K562 (cell line): ENCODE results near the gene RGL2. TPM values are rescaled to one million over a fixed set of nuclear protein-coding genes. Genes with fewer than 3 reads are reported as not detected.

ENCODE experiments used
- ATAC-seq: fragments of 200-7000 bp; cut with Tn5 transposase; 3 replicates; pipeline ENCODE4 v1.9.1; 2020; ENCODE audit warnings: moderate library complexity
- BruUV-seq: library from RNA; stranded (reverse); fragments of 400-500 nt; replicated peaks from 2 replicates; lab custom pipeline; 2021; lab: Mats Ljungman, UMichigan
- CTCF ChIA-PET: fragments of 300-600 bp; formaldehyde crosslinking; extraction: SDS; loops from one replicate; lab custom pipeline; 2021; ENCODE audit warnings: low intra/inter-chr PET ratio; lab: Yijun Ruan, JAX
- POLR2A ChIA-PET: fragments of 300-600, 350-650 bp; sonication (Branson Sonifier 250); formaldehyde crosslinking; extraction: SDS; loops from one replicate; lab custom pipeline; 2021; ENCODE audit warnings: antibody characterized with exemption, inconsistent platforms; lab: Yijun Ruan, JAX
- DNase-seq, 4 experiments: peaks; one replicate each; pipeline versions ENCODE4 v3.0.0 to v3.0.0-alpha.2; 2011 to 2018; ENCODE audit warnings: low spot score in 3 of 4, mixed read lengths in 3 of 4; ENCODE audit errors: extremely low read depth in 1 of 4
- FAIRE-seq: peaks from 2 replicates; lab custom pipeline; 2011; peaks lifted over from hg19 to GRCh38; lab: Jason Lieb, UNC
- H2AFZ ChIP-seq: 2 replicates; pipeline ENCODE4 v1.6.0; 2011; ENCODE audit warnings: low read depth, low read length, control low read depth, inconsistent platforms
- H3K27ac ChIP-seq: fragments of 200-600 bp; 3 replicates; pipeline ENCODE4 v1.8.0; 2011; ENCODE audit warnings: low read depth, mild to moderate bottlenecking, control low read depth, inconsistent platforms, low read length, moderate library complexity, mixed read lengths; ENCODE audit errors: extremely low read depth
- H3K27me3 ChIP-seq, 2 experiments: fragments of 300-600 bp in 1 of 2; 2 replicates in 1 of 2; 3 replicates in 1 of 2; pipeline versions ENCODE4 v1.6.0 to v1.8.0; 2011; ENCODE audit warnings: inconsistent platforms in 2 of 2, low read length in 2 of 2, mild to moderate bottlenecking in 1 of 2, mixed read lengths in 1 of 2, moderate library complexity in 1 of 2; ENCODE audit not compliant: control insufficient read depth in 2 of 2, insufficient read depth in 2 of 2
- H3K36me3 ChIP-seq: fragments of 300-600 bp; 3 replicates; pipeline ENCODE4 v1.8.0; 2011; ENCODE audit warnings: mild to moderate bottlenecking, low read length, inconsistent platforms; ENCODE audit not compliant: control insufficient read depth, insufficient read depth
- H3K4me1 ChIP-seq, 2 experiments: fragments of 200-600 bp in 1 of 2; replicated peaks in 1 of 2; 2 replicates in 1 of 2; 3 replicates in 1 of 2; pipeline versions ENCODE4 v1.5.1 to v1.8.0; 2011; ENCODE audit warnings: inconsistent platforms in 2 of 2, low read length in 2 of 2, mild to moderate bottlenecking in 1 of 2, mixed read lengths in 1 of 2, moderate library complexity in 1 of 2; ENCODE audit not compliant: control insufficient read depth in 2 of 2, insufficient read depth in 2 of 2
- H3K4me2 ChIP-seq: 2 replicates; pipeline ENCODE4 v1.6.1; 2011; ENCODE audit warnings: low read length, control low read depth, inconsistent platforms, mixed read lengths; ENCODE audit not compliant: insufficient read depth
- H3K4me3 ChIP-seq: fragments of 200-600 bp; sonication (generic), shearing (Covaris generic); 2 replicates; pipeline ENCODE4 v1.5.1; 2016; ENCODE audit warnings: control low read depth, inconsistent platforms
- H3K79me2 ChIP-seq: fragments of 200-600 bp; 3 replicates; pipeline ENCODE4 v1.8.0; 2011; ENCODE audit warnings: low read length, inconsistent platforms; ENCODE audit not compliant: control insufficient read depth, insufficient read depth
- H3K9ac ChIP-seq, 2 experiments: 2 replicates each; pipeline versions ENCODE4 v1.6.0 to v1.6.1; 2011; ENCODE audit warnings: low read depth in 2 of 2, low read length in 2 of 2, control low read depth in 1 of 2, inconsistent platforms in 1 of 2, mild to moderate bottlenecking in 1 of 2, mixed read lengths in 1 of 2; ENCODE audit not compliant: insufficient read depth in 1 of 2
- H3K9me1 ChIP-seq: one replicate; pipeline ENCODE4 v1.6.0; 2011; ENCODE audit warnings: inconsistent platforms, mild to moderate bottlenecking, low read length, moderate library complexity; ENCODE audit not compliant: control insufficient read depth, insufficient read depth
- H3K9me3 ChIP-seq: replicated peaks from 2 replicates; pipeline ENCODE4 v1.5.1; 2011; ENCODE audit warnings: low read depth, low read length, inconsistent platforms; ENCODE audit not compliant: control insufficient read depth, insufficient read depth
- H4K20me1 ChIP-seq: replicated peaks from 2 replicates; pipeline ENCODE4 v1.6.1; 2011; ENCODE audit warnings: low read length, inconsistent platforms, mixed read lengths; ENCODE audit not compliant: control insufficient read depth, insufficient read depth
- HMGN3 ChIP-seq: IDR thresholded peaks from 2 replicates; pipeline ENCODE4 v1.6.1; 2011; ENCODE audit warnings: borderline replicate concordance, low read depth, mild to moderate bottlenecking, mixed read lengths, low read length; ENCODE audit not compliant: insufficient read length; ENCODE audit errors: extremely low read depth
- KDM5B ChIP-seq: fragments of 200-600 bp; sonication (generic); IDR thresholded peaks from 2 replicates; pipeline ENCODE4 v1.6.1; 2012; ENCODE audit warnings: low read depth, mild to moderate bottlenecking, moderate library complexity, low read length, control low read depth, inconsistent platforms; ENCODE audit not compliant: insufficient replicate concordance
- NR2C2 ChIP-seq, 2 experiments: fragments of 200-800 bp in 1 of 2; sonication (Bioruptor generic) in 1 of 2; sonication (generic) in 1 of 2; formaldehyde crosslinking in 1 of 2; IDR thresholded peaks; 2 replicates each; pipeline versions ENCODE4 v1.6.1 to v1.8.0; 2016 to 2022; ENCODE audit warnings: mild to moderate bottlenecking in 1 of 2, missing compliant biosample characterization in 1 of 2, missing genetic modification characterization in 1 of 2, missing genetic modification reagents in 1 of 2
- POLR2G ChIP-seq: fragments of 200-400 bp; formaldehyde crosslinking; IDR thresholded peaks from 2 replicates; pipeline ENCODE4 v1.6.1; 2017; ENCODE audit warnings: low read depth, mild to moderate bottlenecking, antibody characterized with exemption, low read length, moderate library complexity
- RBFOX2 ChIP-seq: fragments of 200-400 bp; formaldehyde crosslinking; IDR thresholded peaks from 2 replicates; pipeline ENCODE4 v1.6.1; 2017; ENCODE audit warnings: low read depth, mild to moderate bottlenecking, low read length, moderate library complexity
- SMARCA4 ChIP-seq: fragments of 450-650 bp; IDR thresholded peaks from 2 replicates; pipeline ENCODE4 v1.6.1; 2016
- WGBS: fragments of 100-300 bp; shearing (Covaris generic); methylation state at CpG from one replicate; pipeline ENCODE4 v1.1.6; 2016; ENCODE audit warnings: low coverage, mixed read lengths; ENCODE audit not compliant: insufficient coverage; ENCODE audit errors: missing lambda C conversion rate; 5-methylcytosine and 5-hydroxymethylcytosine counted together
- in situ Hi-C: fragments of 300-500 bp; cut with MboI; formaldehyde crosslinking; loops from 4 replicates; pipeline ENCODE4 v1.15.0; 2018; ENCODE audit warnings: inconsistent platforms, mixed read lengths
- intact Hi-C: fragments of 100-400 bp; cut with micrococcal nuclease; formaldehyde crosslinking; loops from 2 replicates; pipeline ENCODE4 v1.14.2; 2022
- polyA plus RNA-seq, 8 experiments: library from polyadenylated mRNA; depleted of rRNA in 4 of 8; stranded (reverse) in 5 of 8; unstranded in 3 of 8; fragments of >200 nt; fragmentation: Nextera tagmentation in 2 of 8; fragmentation: Illumina TruSeq in 1 of 8; extraction: Ambion mirVana in 2 of 8; extraction: Trizol in 1 of 8; gene quantifications; 2 replicates each; pipeline versions ENCODE4 v1.2.1 to v1.2.3, GENCODE V29; 2011 to 2014; ENCODE audit warnings: inconsistent platforms in 1 of 8, missing spikeins in 1 of 8
- total RNA-seq, 7 experiments: library from RNA; depleted of rRNA in 6 of 7; stranded (reverse); fragments of >200 nt in 6 of 7; fragmentation: Illumina TruSeq in 2 of 7; extraction: Trizol in 2 of 7; gene quantifications; 2 replicates each; pipeline versions ENCODE4 v1.2.1 to v1.2.3, GENCODE V29; 2011 to 2021; ENCODE audit warnings: low replicate concordance in 1 of 7
- TF ChIP-seq, protein P1 (sequence below): fragments of 450-650 bp; IDR thresholded peaks from 2 replicates; pipeline ENCODE4 v1.6.1; 2017; ENCODE audit warnings: antibody characterized with exemption, mild to moderate bottlenecking
- TF ChIP-seq, protein P2 (sequence below), 3 experiments: IDR thresholded peaks in 2 of 3; conservative IDR thresholded peaks in 1 of 3; 2 replicates each; pipeline ENCODE4 v1.5.1; 2011 to 2012; ENCODE audit warnings: low read length in 3 of 3, mild to moderate bottlenecking in 3 of 3, control low read depth in 2 of 3, improper control_type of control experiment in 1 of 3, inconsistent platforms in 1 of 3, low read depth in 1 of 3, mixed read lengths in 1 of 3, moderate library complexity in 1 of 3; ENCODE audit not compliant: insufficient read depth in 2 of 3

RGL2 gene
- total and polyA plus RNA-seq, 9 of the 15 experiments (the other 6 are each of a cell fraction or from before 2014, with no cell fraction given), result 1.8 to 57.1 (median 19.5) TPM

DNA sequence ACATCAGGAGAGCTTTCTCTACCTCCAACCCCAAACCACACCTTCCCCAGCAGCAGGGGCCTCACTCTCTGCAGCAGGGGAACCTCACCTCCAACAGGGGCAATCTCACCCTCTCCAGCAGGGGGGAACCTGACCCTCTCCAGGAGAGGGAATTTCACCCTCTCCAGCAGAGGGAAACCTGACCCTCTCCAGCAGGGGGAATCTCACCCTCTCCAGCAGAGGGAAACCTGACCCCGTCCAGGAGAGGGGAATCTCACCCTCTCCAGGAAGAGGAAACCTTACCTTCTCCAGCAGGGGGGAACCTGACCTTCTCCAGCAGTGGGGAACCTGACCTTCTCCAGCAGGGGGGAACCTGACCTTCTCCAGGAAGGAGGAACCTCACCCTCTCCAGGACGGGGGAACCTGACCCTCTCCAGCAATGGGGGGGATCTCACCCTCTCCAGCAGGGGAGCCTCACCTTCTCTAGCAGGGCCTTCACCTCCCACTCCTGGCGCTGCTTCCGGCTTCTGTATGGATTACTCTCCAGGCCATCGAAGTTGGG, 18.7 kb downstream of the RGL2 start (continued):
- TF ChIP-seq, protein P1, sequence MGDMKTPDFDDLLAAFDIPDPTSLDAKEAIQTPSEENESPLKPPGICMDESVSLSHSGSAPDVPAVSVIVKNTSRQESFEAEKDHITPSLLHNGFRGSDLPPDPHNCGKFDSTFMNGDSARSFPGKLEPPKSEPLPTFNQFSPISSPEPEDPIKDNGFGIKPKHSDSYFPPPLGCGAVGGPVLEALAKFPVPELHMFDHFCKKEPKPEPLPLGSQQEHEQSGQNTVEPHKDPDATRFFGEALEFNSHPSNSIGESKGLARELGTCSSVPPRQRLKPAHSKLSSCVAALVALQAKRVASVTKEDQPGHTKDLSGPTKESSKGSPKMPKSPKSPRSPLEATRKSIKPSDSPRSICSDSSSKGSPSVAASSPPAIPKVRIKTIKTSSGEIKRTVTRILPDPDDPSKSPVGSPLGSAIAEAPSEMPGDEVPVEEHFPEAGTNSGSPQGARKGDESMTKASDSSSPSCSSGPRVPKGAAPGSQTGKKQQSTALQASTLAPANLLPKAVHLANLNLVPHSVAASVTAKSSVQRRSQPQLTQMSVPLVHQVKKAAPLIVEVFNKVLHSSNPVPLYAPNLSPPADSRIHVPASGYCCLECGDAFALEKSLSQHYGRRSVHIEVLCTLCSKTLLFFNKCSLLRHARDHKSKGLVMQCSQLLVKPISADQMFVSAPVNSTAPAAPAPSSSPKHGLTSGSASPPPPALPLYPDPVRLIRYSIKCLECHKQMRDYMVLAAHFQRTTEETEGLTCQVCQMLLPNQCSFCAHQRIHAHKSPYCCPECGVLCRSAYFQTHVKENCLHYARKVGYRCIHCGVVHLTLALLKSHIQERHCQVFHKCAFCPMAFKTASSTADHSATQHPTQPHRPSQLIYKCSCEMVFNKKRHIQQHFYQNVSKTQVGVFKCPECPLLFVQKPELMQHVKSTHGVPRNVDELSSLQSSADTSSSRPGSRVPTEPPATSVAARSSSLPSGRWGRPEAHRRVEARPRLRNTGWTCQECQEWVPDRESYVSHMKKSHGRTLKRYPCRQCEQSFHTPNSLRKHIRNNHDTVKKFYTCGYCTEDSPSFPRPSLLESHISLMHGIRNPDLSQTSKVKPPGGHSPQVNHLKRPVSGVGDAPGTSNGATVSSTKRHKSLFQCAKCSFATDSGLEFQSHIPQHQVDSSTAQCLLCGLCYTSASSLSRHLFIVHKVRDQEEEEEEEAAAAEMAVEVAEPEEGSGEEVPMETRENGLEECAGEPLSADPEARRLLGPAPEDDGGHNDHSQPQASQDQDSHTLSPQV, result peak; percentile 66

DNA sequence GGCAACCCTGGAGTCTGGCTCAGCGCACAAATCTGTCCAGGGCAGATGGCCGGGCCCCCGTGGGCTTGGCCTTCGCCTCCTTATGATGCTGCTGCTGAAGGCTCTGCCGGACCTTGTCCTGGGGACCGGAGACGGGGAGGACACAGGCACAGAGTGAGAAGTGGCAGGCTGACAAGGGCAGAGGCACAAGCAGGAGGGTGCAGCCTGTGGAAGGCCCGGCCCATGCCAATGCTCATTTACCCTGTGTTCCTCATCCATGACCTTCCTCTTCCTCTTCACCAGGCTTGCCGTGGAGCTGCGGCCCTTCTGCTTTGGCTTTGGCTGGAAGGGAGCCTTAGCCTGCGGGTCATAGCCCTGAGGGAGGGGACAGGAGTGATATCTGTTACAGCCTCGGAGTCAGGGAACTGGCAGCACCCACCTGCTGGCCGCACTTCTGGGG, 19.5 kb downstream of the RGL2 start:
- Histone ChIP-seq H4K20me1 (peaks cover 26% of the 10 kb centered on the region), H3K36me3 (peaks cover 90% of the 10 kb centered on the region), H3K4me2 (no peak overlapping the region), H3K9ac (peak overlapping the region in 1 of 2 experiments; percentile 8; a peak in 1 of 4 replicates), H3K9me1 (no peaks in the 10 kb centered on the region), H2AFZ (no peak overlapping the region), H3K27me3 (no peaks in the 10 kb centered on the region), H3K9me3 (no peaks in the 10 kb centered on the region), H3K79me2 (peaks cover 23% of the 10 kb centered on the region), H3K27ac (no peak overlapping the region), H3K4me3 (no peak overlapping the region), H3K4me1 (peaks cover 29 to 39% of the 10 kb centered on the region in 2 experiments)
- peak; percentile 65 for TF ChIP-seq POLR2G
- peak; percentile 3 for TF ChIP-seq KDM5B
- peak; percentile 61; the same call in 1 of the 2 replicates for TF ChIP-seq RBFOX2
- peak; percentile 36; the same call in 1 of the 2 replicates for TF ChIP-seq NR2C2 (CRISPR knock-in tag; IDR thresholded peaks at IDR 0.05)
- no peak for TF ChIP-seq NR2C2 (tag; IDR thresholded peaks at IDR 0.05)
- TF ChIP-seq HMGN3, result no peak
- TF ChIP-seq SMARCA4, result no peak
- TF ChIP-seq, protein P2, sequence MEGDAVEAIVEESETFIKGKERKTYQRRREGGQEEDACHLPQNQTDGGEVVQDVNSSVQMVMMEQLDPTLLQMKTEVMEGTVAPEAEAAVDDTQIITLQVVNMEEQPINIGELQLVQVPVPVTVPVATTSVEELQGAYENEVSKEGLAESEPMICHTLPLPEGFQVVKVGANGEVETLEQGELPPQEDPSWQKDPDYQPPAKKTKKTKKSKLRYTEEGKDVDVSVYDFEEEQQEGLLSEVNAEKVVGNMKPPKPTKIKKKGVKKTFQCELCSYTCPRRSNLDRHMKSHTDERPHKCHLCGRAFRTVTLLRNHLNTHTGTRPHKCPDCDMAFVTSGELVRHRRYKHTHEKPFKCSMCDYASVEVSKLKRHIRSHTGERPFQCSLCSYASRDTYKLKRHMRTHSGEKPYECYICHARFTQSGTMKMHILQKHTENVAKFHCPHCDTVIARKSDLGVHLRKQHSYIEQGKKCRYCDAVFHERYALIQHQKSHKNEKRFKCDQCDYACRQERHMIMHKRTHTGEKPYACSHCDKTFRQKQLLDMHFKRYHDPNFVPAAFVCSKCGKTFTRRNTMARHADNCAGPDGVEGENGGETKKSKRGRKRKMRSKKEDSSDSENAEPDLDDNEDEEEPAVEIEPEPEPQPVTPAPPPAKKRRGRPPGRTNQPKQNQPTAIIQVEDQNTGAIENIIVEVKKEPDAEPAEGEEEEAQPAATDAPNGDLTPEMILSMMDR (IDR thresholded peaks at IDR 0.05 in 2 of 3, conservative IDR thresholded peaks at IDR 0.05 in 1 of 3; ENCODE audit: insufficient read depth in 2 of 3, low read depth in 1 of 3, low read length in 3 of 3), result 0 out of 6 replicates have a peak, but pooled peaks of 1 of the 3 experiments have one; percentile 0
- no peak for DNase-seq
- in situ Hi-C loops, result loop anchor here (10.0 kb wide), 1 partner anchor 126 kb away; no protein-coding TSS in a partner anchor
- WGBS, result 88% methylated on average over 13 of the region's 13 CpGs
- TSS peak; percentile 32 for BruUV-seq
- no peak for FAIRE-seq
- intact Hi-C loops, result loop anchor here (10.0 kb wide), 1 partner anchor 296 kb away; no protein-coding TSS in a partner anchor
- POLR2A ChIA-PET, result interaction anchor here (1.0 to 8.1 kb wide), 2 partner anchors 10 to 38 kb away, joined by 3 to 90 read pairs; partner anchors contain the start of genes PFDN6 and WDR46
- CTCF ChIA-PET, result interaction anchor here (1.2 to 6.6 kb wide), 7 partner anchors 20 to 147 kb away, joined by 5 to 64 read pairs (median 14); partner anchors contain the start of genes CUTA, KIFC1 and RGL2
- ATAC-seq, result no peak
